Common myeloid progenitor, CD34-positive (primary cell): ENCODE measurements around the gene ITGAD.

Experiments used
- CTCF ChIA-PET: fragments of 350-600 bp; sonication (Branson Sonifier 250); formaldehyde crosslinking; loops from one replicate; lab custom pipeline; 2021; ENCODE audit warnings: antibody characterized with exemption; lab: Charles Lee
- POLR2A ChIA-PET: fragments of 350-600 bp; sonication (Branson Sonifier 250); formaldehyde crosslinking; loops from one replicate; lab custom pipeline; 2021; ENCODE audit warnings: antibody characterized with exemption; lab: Charles Lee
- DNase-seq, 3 donors: peaks; one replicate each; pipeline versions ENCODE4 v3.0.0 to v3.0.0-alpha.2; 2013
- H3K27ac ChIP-seq, 2 experiments: 1 replicate in 1 of 2; 2 replicates in 1 of 2; pipeline ENCODE4 v1.7.0; 2013; ENCODE audit warnings: inconsistent platforms in 2 of 2, low read length in 2 of 2, mild to moderate bottlenecking in 2 of 2, low read depth in 1 of 2, moderate library complexity in 1 of 2; ENCODE audit not compliant: severe bottlenecking in 2 of 2, insufficient read depth in 1 of 2, poor library complexity in 1 of 2
- H3K27me3 ChIP-seq, 5 experiments: replicated peaks in 2 of 5; 1 replicate in 3 of 5; 2 replicates in 2 of 5; pipeline versions ENCODE4 v1.6.1 to v1.7.0; 2013; ENCODE audit warnings: low read length in 4 of 5, mild to moderate bottlenecking in 2 of 5, moderate library complexity in 2 of 5, inconsistent platforms in 1 of 5; ENCODE audit not compliant: insufficient read depth in 5 of 5, control insufficient read depth in 4 of 5
- H3K36me3 ChIP-seq, 4 experiments: 1 replicate in 2 of 4; 2 replicates in 2 of 4; pipeline versions ENCODE4 v1.6.1 to v1.7.0; 2013; ENCODE audit warnings: low read length in 3 of 4, control low read depth in 1 of 4, mild to moderate bottlenecking in 1 of 4; ENCODE audit not compliant: control insufficient read depth in 4 of 4, insufficient read depth in 4 of 4
- H3K4me1 ChIP-seq, 4 experiments: 1 replicate in 3 of 4; 2 replicates in 1 of 4; pipeline versions ENCODE4 v1.6.1 to v1.7.1; 2013; ENCODE audit warnings: low read length in 3 of 4, mild to moderate bottlenecking in 3 of 4, control low read depth in 1 of 4, inconsistent platforms in 1 of 4, moderate library complexity in 1 of 4; ENCODE audit not compliant: control insufficient read depth in 4 of 4, insufficient read depth in 4 of 4; ENCODE audit errors: control extremely low read depth in 1 of 4
- H3K4me3 ChIP-seq, 7 experiments: 1 replicate in 4 of 7; 2 replicates in 3 of 7; pipeline versions ENCODE4 v1.5.1 to v1.7.0; 2013; ENCODE audit warnings: mild to moderate bottlenecking in 7 of 7, low read length in 6 of 7, moderate library complexity in 6 of 7, inconsistent platforms in 2 of 7, low read depth in 2 of 7, control low read depth in 1 of 7; ENCODE audit not compliant: insufficient read depth in 4 of 7, control insufficient read depth in 1 of 7; ENCODE audit errors: extremely low read depth in 1 of 7
- H3K9me3 ChIP-seq, 5 experiments: 1 replicate in 4 of 5; 2 replicates in 1 of 5; pipeline versions ENCODE4 v1.6.1 to v1.7.1; 2013; ENCODE audit warnings: low read length in 4 of 5, mild to moderate bottlenecking in 2 of 5, inconsistent platforms in 1 of 5, low read depth in 1 of 5, moderate library complexity in 1 of 5; ENCODE audit not compliant: control insufficient read depth in 4 of 5, insufficient read depth in 2 of 5; ENCODE audit errors: control extremely low read depth in 1 of 5
- WGBS: methylation state at CpG from one replicate; pipeline ENCODE4 v1.1.5; 2013; ENCODE audit not compliant: insufficient coverage; 5-methylcytosine and 5-hydroxymethylcytosine counted together

Gene ITGAD

DNA sequence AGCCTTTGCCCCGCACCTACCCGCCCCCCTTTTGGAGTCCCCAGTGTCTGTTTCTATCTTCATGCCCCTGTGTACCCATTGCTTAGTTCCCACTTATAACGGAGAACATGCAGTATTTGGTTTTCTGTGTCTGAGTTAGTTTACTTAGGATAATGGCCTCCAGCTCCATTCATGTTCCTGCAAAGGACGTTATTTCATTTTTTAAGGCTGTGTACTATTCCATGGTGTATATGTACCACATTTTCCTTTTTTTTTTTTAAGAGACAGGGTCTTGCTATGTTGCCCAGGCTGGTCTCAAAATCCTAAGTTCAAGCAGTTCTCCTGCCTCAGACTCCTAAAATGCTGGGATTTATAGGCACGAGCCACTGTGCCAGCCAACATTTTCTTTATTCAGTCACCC, 74.7 kb downstream of the ITGAD start:
- WGBS, result 70% methylated on average over 2 of the region's 5 CpGs
- Histone ChIP-seq H3K4me3 (peak overlapping the region in 1 of 7 experiments; percentile 58), H3K36me3 (peaks cover 2 to 41% (median 23%) of the 10 kb centered on the region in 4 experiments), H3K4me1 (peaks cover 13 to 61% (median 35%) of the 10 kb centered on the region in 4 experiments), H3K9me3 (no peaks in the 10 kb centered on the region), H3K27ac (peak overlapping the region; percentile 88 to 92), H3K27me3 (no peaks in the 10 kb centered on the region)
- CTCF ChIA-PET, result interaction anchor here (0.7 to 1.8 kb wide), 2 partner anchors 10 to 25 kb away, joined by 3 to 10 read pairs; partner anchors contain the start of gene ZNF843
- POLR2A ChIA-PET, result no interaction called here
- DNase-seq, result no peak

GRCh38 chr16:31470615-31471014, 77.5 kb downstream of the ITGAD start:
- Histone ChIP-seq H3K27ac (no peak overlapping the region), H3K36me3 (peaks cover 0 to 19% (median 10%) of the 10 kb centered on the region in 4 experiments), H3K27me3 (no peaks in the 10 kb centered on the region), H3K9me3 (no peaks in the 10 kb centered on the region), H3K4me1 (peaks cover 13 to 56% (median 34%) of the 10 kb centered on the region in 4 experiments), H3K4me3 (no peak overlapping the region)
- no peak for DNase-seq
- WGBS, result 88% methylated on average over 1 of the region's 3 CpGs
- ChIA-PET CTCF (interaction anchor here (1.6 kb wide), 1 partner anchor 10 kb away, joined by 5 read pairs; no protein-coding TSS in a partner anchor), POLR2A (no interaction called here)

DNA sequence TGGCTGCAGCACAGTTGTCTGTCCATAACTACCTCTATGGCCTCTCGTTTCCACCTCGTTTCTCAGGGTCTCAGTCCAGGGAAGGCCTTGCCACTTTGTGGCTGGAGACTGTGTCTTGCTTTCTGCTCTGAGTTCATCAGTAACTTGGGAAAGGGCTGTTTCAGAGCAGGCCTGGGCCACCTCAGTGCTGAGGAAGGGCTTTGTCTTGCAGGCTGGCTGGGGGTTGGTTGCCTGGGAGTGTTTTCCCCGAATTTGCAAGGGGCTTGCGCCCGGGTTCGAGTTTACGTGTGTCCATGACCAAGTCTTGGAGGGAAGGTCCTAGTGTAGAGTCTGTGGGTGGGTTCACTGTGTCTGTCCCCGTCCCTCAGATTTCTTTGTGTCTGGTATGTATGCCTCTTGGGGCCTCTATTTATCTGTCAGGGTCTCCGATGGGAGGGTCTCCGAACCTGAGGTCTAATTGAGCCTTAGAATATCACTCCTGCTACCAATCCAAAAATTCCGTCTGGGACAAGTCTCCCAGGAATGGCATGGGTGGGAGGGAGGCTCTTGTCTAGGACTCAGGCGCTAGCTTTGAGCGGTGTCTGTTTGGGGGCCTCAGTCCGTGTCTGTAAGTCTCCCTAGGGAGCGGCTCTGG, 78.2 kb downstream of the ITGAD start:
- ChIA-PET POLR2A (no interaction called here), CTCF (interaction anchor here (0.6 to 1.6 kb wide), 5 partner anchors 10 to 398 kb away, joined by 3 to 5 read pairs (median 3); no protein-coding TSS in a partner anchor)
- no peaks in the 10 kb centered on the region for H3K27me3 ChIP-seq
- 46% methylated on average over 11 of the region's 15 CpGs for WGBS
- DNase-seq, result no peak
- no peaks in the 10 kb centered on the region for H3K9me3 ChIP-seq
- peaks cover 0 to 12% (median 6%) of the 10 kb centered on the region in 4 experiments for H3K36me3 ChIP-seq
- peak overlapping the region in 5 of 7 experiments; percentile 35 to 76 (median 68) for H3K4me3 ChIP-seq
- H3K27ac ChIP-seq, result no peak overlapping the region
- H3K4me1 ChIP-seq, result peaks cover 13 to 56% (median 35%) of the 10 kb centered on the region in 4 experiments

- Histone ChIP-seq H3K4me3 (peak within 1 kb of the TSS; percentile 35 to 76 (median 56)), H3K9me3 (no peaks in the 10 kb centered on the region), H3K36me3 (peaks cover 0 to 12% (median 2%) of the 10 kb centered on the region in 4 experiments), H3K27me3 (no peaks in the 10 kb centered on the region), H3K4me1 (peaks cover 10 to 55% (median 33%) of the 10 kb centered on the region in 4 experiments), H3K27ac (no peak within 1 kb of the TSS)
- peak in 2 of 3 donors; percentile 35 to 69 for DNase-seq
- WGBS, result 3% methylated on average over 39 of the region's 63 CpGs
- POLR2A ChIA-PET, result no interaction called here
- CTCF ChIA-PET, result interaction anchor here (0.6 to 1.0 kb wide), 5 partner anchors 14 to 397 kb away, joined by 3 to 4 read pairs (median 3); no protein-coding TSS in a partner anchor
Measured at GRCh38 chr16:31471875-31472708, 79.0 kb downstream of the ITGAD start, which contains the start of gene TGFB1I1. TSS of gene TGFB1I1 (plus strand) at chr16:31472152. CDS start at chr16:31472189, 37 bp downstream.

DNA sequence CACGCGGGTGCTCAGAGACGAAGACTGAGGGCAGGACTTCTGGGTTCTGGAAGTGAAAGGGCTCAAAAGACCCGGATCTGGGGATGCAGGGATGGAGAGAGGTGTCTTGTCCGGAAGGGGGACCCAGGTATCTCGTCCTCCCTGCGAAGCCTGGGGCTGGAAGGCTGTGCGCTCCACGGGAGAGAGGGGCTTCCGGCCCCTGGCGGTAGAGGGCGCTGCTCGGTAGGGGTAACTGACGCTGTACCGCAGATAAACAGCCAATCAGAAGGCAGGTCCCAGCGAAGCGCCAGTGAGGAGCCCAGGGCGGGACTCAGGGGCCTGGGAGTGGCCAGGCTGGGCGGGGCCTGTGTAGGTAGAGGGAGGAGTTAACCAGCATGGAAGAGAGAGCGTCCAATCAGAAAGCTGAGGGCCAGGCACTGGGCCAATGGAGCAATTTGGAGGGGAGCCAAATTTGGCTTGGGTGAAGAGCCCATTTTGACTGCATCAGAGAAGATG, 79.6 kb downstream of the ITGAD start:
- no peaks in the 10 kb centered on the region for H3K27me3 ChIP-seq
- no peak overlapping the region for H3K27ac ChIP-seq
- DNase-seq, result peak; percentile 83 to 95 (median 95)
- POLR2A ChIA-PET, result no interaction called here
- H3K4me1 ChIP-seq, result peaks cover 8 to 55% (median 33%) of the 10 kb centered on the region in 4 experiments
- H3K36me3 ChIP-seq, result peaks cover 0 to 12% (median 0%) of the 10 kb centered on the region in 4 experiments
- CTCF ChIA-PET, result interaction anchor here (1.0 kb wide), 1 partner anchor 62 kb away, joined by 3 read pairs; no protein-coding TSS in a partner anchor
- WGBS, result 53% methylated on average over 17 of the region's 20 CpGs
- peak overlapping the region in 5 of 7 experiments; percentile 46 to 76 (median 68) for H3K4me3 ChIP-seq
- no peaks in the 10 kb centered on the region for H3K9me3 ChIP-seq

DNA sequence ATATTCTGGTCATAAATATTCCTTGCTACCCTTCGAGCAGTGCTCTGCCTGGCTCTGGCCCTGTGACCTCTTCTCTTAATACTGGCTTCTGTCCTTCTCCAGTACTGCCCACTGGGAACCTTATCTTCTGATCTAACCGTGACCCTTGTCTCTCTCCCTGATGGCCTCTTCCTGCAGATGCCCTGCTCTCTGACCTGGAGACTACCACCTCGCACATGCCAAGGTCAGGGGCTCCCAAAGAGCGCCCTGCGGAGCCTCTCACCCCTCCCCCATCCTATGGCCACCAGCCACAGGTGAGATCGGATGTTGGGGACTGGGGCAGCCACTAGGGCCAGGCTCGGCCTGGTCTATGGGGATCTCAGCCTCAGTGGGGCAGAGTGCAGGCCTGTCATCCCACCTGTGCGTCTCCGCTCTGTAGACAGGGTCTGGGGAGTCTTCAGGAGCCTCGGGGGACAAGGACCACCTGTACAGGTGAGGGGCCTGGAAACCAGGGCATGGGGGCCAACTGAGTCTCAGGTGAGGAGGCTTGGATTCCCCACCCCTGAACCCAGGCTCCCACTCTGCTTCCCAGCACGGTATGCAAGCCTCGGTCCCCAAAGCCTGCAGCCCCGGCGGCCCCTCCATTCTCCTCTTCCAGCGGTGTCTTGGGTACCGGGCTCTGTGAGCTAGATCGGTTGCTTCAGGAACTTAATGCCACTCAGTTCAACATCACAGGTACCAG, 80.3 kb downstream of the ITGAD start:
- Histone ChIP-seq H3K4me1 (peaks cover 5 to 51% (median 35%) of the 10 kb centered on the region in 4 experiments), H3K27ac (no peak overlapping the region), H3K4me3 (no peak overlapping the region), H3K36me3 (peaks cover 0 to 12% (median 0%) of the 10 kb centered on the region in 4 experiments), H3K27me3 (no peaks in the 10 kb centered on the region), H3K9me3 (no peaks in the 10 kb centered on the region)
- 97% methylated on average over 11 of the region's 17 CpGs for WGBS
- no peak for DNase-seq
- CTCF ChIA-PET, result interaction anchor here (1.0 kb wide), 1 partner anchor 62 kb away, joined by 3 read pairs; no protein-coding TSS in a partner anchor
- POLR2A ChIA-PET, result no interaction called here
